HG03025 (cell line): Measurements from ENCODE around the gene OR4D6.

Experiments used
- ATAC-seq: cut with Tn5 transposase; IDR thresholded peaks from one replicate; pipeline ENCODE4 v1.9.1; 2021; ENCODE audit warnings: mild to moderate bottlenecking, moderate library complexity; ENCODE audit not compliant: unreplicated experiment, low FRiP score

Gene OR4D6

DNA sequence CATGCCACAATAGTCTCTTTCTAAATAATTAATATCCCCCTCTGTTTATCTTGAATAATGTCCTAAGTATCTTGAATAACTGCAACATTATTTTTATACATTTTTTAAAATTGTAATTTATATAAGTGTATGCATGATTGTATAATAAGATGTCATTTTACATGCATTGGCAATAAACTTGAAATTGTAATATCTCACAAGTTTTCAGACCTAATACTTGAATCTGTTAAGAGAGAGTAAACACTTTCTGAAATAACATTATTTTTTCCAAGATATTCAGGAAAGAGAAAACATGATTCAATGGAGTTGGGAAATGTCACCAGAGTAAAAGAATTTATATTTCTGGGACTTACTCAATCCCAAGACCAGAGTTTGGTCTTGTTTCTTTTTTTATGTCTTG is 46.5 kb downstream of the OR4D6 start, which contains the start of gene OR4D11:
Gene OR4D11, plus strand, starts transcription at position 301 of the 400 bp plus-strand sequence. Its CDS starts 0 bp downstream, at position 301.
- ATAC-seq = no peak
